ENCODE data around the gene BEST1. TPM values are rescaled to one million over a fixed set of nuclear protein-coding genes. Genes with fewer than 3 reads are reported as not detected.

BEST1 gene
- total and polyA plus RNA-seq, 2 of the 13 experiments (the other 11 are each of a cell fraction or from before 2014, with no cell fraction given), result 0.09 to 0.65 TPM

GRCh38 chr11:61922539-61922938 is 27.6 kb upstream of the BEST1 start:
- Histone ChIP-seq H3K9me3 (ENCODE audit: low read length) (no peaks in the 10 kb centered on the region), H3K27me3 (ENCODE audit: control insufficient read depth in 1 of 2, insufficient read depth in 2 of 2, low read length in 2 of 2) (peaks cover 6 to 33% of the 10 kb centered on the region in 2 experiments), H2AFZ (ENCODE audit: low read length) (no peak overlapping the region), H3K4me1 (ENCODE audit: insufficient read depth, low read length) (peaks cover 57% of the 10 kb centered on the region), H3K4me3 (replicated peaks in 1 of 3; ENCODE audit: insufficient read depth in 1 of 3, low read depth in 2 of 3, low read length in 3 of 3) (peak overlapping the region in 1 of 3 experiments; percentile 66; a peak in 2 of 6 replicates), H3K9ac (ENCODE audit: insufficient read depth, low read depth, low read length) (no peak overlapping the region), H3K79me2 (ENCODE audit: insufficient read depth, low read length) (no peaks in the 10 kb centered on the region), H3K27ac (ENCODE audit: extremely low read length, insufficient read depth, low read length) (no peak overlapping the region), H3K36me3 (replicated peaks in 1 of 2; ENCODE audit: control insufficient read depth in 1 of 2, insufficient read depth in 2 of 2, low read length in 2 of 2) (no peaks in the 10 kb centered on the region), H3K4me2 (ENCODE audit: low read depth, low read length) (peak overlapping the region; percentile 87), H4K20me1 (ENCODE audit: insufficient read depth, low read length) (no peaks in the 10 kb centered on the region)
- BruUV-seq (replicated peaks), result no TSS peak
- in situ Hi-C loops (cut with HindIII; ENCODE audit: extremely low pct_ligation_motif_present, low pct_unique_long_range_greater_than_20kb) (no loop called here), intact Hi-C loops (cut with micrococcal nuclease; ENCODE audit: unreplicated experiment) (no loop called here)
- POLR2A ChIA-PET, result interaction anchor here (1.2 to 3.7 kb wide), 11 partner anchors 11 to 130 kb away, joined by 3 to 37 read pairs (median 8); partner anchors contain the start of genes BEST1 and FEN1
- ATAC-seq, result no peak
- DNase-seq (ENCODE audit: low spot score), result no peak
- no peak for FAIRE-seq
- WGBS (ENCODE audit: low lambda C conversion rate), result 48% methylated on average over 6 of the region's 6 CpGs
- TF ChIP-seq, protein P1, sequence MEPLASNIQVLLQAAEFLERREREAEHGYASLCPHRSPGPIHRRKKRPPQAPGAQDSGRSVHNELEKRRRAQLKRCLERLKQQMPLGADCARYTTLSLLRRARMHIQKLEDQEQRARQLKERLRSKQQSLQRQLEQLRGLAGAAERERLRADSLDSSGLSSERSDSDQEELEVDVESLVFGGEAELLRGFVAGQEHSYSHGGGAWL (CRISPR knock-in tag; IDR thresholded peaks at IDR 0.05), result no peak
- TF ChIP-seq MIER3 (CRISPR knock-in tag; IDR thresholded peaks at IDR 0.05; ENCODE audit: borderline replicate concordance), result no peak
- TF ChIP-seq U2AF1 (optimal IDR thresholded peaks at IDR 0.05; ENCODE audit: low read depth, low read length), result no peak
- TF ChIP-seq KDM6A (CRISPR knock-in tag; IDR thresholded peaks at IDR 0.05; ENCODE audit: low read depth), result no peak
- CTCF ChIA-PET (ENCODE audit: low intra/inter-chr PET ratio, low total read pairs), result no interaction called here

GRCh38 chr11:61923166-61924063 is 26.7 kb upstream of the BEST1 start:
- no TSS peak for BruUV-seq (replicated peaks)
- Histone ChIP-seq H3K27me3 (ENCODE audit: control insufficient read depth in 1 of 2, insufficient read depth in 2 of 2, low read length in 2 of 2) (peaks cover 6 to 24% of the 10 kb centered on the region in 2 experiments), H3K4me2 (ENCODE audit: low read depth, low read length) (peak overlapping the region; percentile 87), H3K4me3 (replicated peaks in 1 of 3; ENCODE audit: insufficient read depth in 1 of 3, low read depth in 2 of 3, low read length in 3 of 3) (peak overlapping the region; percentile 27 to 66 (median 42)), H2AFZ (ENCODE audit: low read length) (no peak overlapping the region), H3K27ac (ENCODE audit: extremely low read length, insufficient read depth, low read length) (peak overlapping the region; percentile 75), H3K9ac (ENCODE audit: insufficient read depth, low read depth, low read length) (peak overlapping the region; percentile 63), H3K36me3 (replicated peaks in 1 of 2; ENCODE audit: control insufficient read depth in 1 of 2, insufficient read depth in 2 of 2, low read length in 2 of 2) (no peaks in the 10 kb centered on the region), H3K79me2 (ENCODE audit: insufficient read depth, low read length) (no peaks in the 10 kb centered on the region), H4K20me1 (ENCODE audit: insufficient read depth, low read length) (no peaks in the 10 kb centered on the region), H3K9me3 (ENCODE audit: low read length) (no peaks in the 10 kb centered on the region), H3K4me1 (ENCODE audit: insufficient read depth, low read length) (peaks cover 48% of the 10 kb centered on the region)
- ATAC-seq (peak; percentile 93), DNase-seq (ENCODE audit: low spot score) (peak; percentile 87), FAIRE-seq (peak; percentile 87)
- in situ Hi-C loops (cut with HindIII; ENCODE audit: extremely low pct_ligation_motif_present, low pct_unique_long_range_greater_than_20kb), result no loop called here
- CTCF ChIA-PET (ENCODE audit: low intra/inter-chr PET ratio, low total read pairs), result interaction anchor here (0.8 to 1.3 kb wide), 2 partner anchors 24 to 26 kb away, joined by 3 to 4 read pairs; no protein-coding TSS in a partner anchor
- 4% methylated on average over 4 of the region's 18 CpGs for WGBS (ENCODE audit: low lambda C conversion rate)
- POLR2A ChIA-PET, result interaction anchor here (0.6 to 3.7 kb wide), 24 partner anchors 11 to 162 kb away, joined by 3 to 37 read pairs (median 4); partner anchors contain the start of genes BEST1, FEN1 and FTH1
- intact Hi-C loops (cut with micrococcal nuclease; ENCODE audit: unreplicated experiment), result no loop called here
- TF ChIP-seq E2F2 (CRISPR knock-in tag; IDR thresholded peaks at IDR 0.05; ENCODE audit: borderline replicate concordance) (no peak), PAXIP1 (CRISPR knock-in tag; conservative IDR thresholded peaks at IDR 0.05) (peak; percentile 95), YEATS2 (CRISPR knock-in tag; IDR thresholded peaks at IDR 0.05; ENCODE audit: borderline replicate concordance) (no peak), ARNT2 (CRISPR knock-in tag; IDR thresholded peaks at IDR 0.05; ENCODE audit: low read depth) (peak; percentile 42; the same call in 1 of the 2 replicates), GABPA (IDR thresholded peaks at IDR 0.05; ENCODE audit: low read depth, low read length) (no peak), GABPA (CRISPR knock-in tag; IDR thresholded peaks at IDR 0.05; ENCODE audit: low read depth) (no peak), KDM5A (IDR thresholded peaks at IDR 0.05; ENCODE audit: borderline replicate concordance, low read length) (no peak)
